Cardiac muscle cell (in vitro differentiated cells and primary cell): ENCODE data around the gene MARK2. TPM values are rescaled to one million over a fixed set of nuclear protein-coding genes. Genes with fewer than 3 reads are reported as not detected.

Experiments
- DNase-seq, 2 donors: peaks; one replicate each; pipeline versions ENCODE4 v3.0.0 to v3.0.0-alpha.2; 2010 to 2017; ENCODE audit warnings: low read depth in 1 of 2, low spot score in 1 of 2
- H3K27ac ChIP-seq: fragments of 200-600 bp; sonication (generic); 2 replicates; pipeline ENCODE4 v1.5.1; 2016
- H3K27me3 ChIP-seq: fragments of 200-600 bp; sonication (generic); 2 replicates; pipeline ENCODE4 v1.6.0; 2016; ENCODE audit warnings: control low read depth
- H3K36me3 ChIP-seq: fragments of 200-600 bp; sonication (generic); 2 replicates; pipeline ENCODE4 v1.5.1; 2016; ENCODE audit warnings: control low read depth
- H3K4me1 ChIP-seq: fragments of 200-600 bp; sonication (generic); 2 replicates; pipeline ENCODE4 v1.8.1; 2017; ENCODE audit warnings: low read depth, mild to moderate bottlenecking, mixed run types
- H3K4me3 ChIP-seq: fragments of 200-600 bp; sonication (generic); 2 replicates; pipeline ENCODE4 v1.5.1; 2016; ENCODE audit warnings: mild to moderate bottlenecking
- H3K9me3 ChIP-seq: fragments of 200-600 bp; sonication (generic); 2 replicates; pipeline ENCODE4 v1.5.1; 2017; ENCODE audit warnings: low read depth, mild to moderate bottlenecking, control low read depth
- CTCF ChIP-seq: IDR thresholded peaks from 2 replicates; pipeline ENCODE4 v1.5.1; 2012; ENCODE audit warnings: low read depth, mild to moderate bottlenecking, low read length
- polyA plus RNA-seq: library from polyadenylated mRNA; unstranded; fragments of >200 nt; fragmentation: Nextera tagmentation; extraction: Ambion mirVana; gene quantifications from 2 replicates; pipeline ENCODE4 v1.2.1, GENCODE V29; 2016
- total RNA-seq: library from RNA; depleted of rRNA; stranded (reverse); fragments of >200 nt; gene quantifications from 2 replicates; pipeline ENCODE4 v1.2.3, GENCODE V29; 2016

MARK2 gene
- total and polyA plus RNA-seq, 2 experiments from 2014 or later = 31.0 to 37.2 TPM

DNA sequence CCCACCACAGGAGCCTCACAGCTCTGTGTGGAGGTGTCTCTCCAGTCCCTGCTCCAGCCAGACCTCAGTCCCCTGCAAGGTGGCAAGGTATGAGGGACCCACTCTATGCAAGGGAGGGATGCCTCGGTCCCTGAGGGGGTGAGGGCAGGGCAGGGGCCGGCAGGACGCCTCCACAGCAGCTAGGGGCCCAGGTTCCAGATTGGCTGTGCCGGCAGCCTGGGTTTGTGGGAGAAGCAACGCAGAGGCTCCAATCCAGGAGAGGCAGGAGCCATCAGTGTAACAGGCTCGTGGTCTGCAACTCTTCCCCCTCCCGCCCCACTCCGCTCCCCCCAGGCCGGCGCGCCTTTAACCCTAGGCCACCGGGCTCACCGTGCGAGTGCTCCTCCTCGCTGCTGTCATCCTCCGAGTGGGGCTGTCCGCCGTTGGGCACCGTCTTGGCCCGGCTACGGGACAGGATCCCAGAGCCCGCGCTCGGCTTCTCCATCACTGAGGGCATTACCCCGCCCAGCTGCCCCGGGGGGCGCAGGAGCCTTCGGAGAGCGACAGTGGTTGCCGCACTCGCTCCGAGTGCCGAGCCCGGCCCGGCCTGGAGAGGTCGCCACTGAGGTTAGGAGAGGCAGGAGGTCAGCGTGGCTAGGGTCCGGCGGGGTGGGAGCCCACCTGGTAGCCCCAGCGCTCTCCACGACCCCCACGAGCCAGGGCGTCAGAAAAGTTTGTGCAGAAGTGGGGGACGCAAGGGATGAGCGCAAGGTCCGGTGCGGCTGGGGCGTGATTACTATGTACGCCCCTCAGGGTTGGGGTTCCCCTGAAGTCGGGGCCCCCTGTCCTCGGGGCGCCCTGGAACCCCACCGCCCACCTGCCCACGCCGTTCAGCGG, 77.3 kb downstream of the MARK2 start:
- peak; percentile 59 for TF ChIP-seq CTCF
- Histone ChIP-seq H3K27me3 (no peaks in the 10 kb centered on the region), H3K4me3 (peak overlapping the region; percentile 97), H3K9me3 (no peaks in the 10 kb centered on the region), H3K36me3 (peaks cover 5% of the 10 kb centered on the region), H3K27ac (peak overlapping the region; percentile 40), H3K4me1 (peaks cover 40% of the 10 kb centered on the region)
- peak; percentile 47 to 78 for DNase-seq

DNA sequence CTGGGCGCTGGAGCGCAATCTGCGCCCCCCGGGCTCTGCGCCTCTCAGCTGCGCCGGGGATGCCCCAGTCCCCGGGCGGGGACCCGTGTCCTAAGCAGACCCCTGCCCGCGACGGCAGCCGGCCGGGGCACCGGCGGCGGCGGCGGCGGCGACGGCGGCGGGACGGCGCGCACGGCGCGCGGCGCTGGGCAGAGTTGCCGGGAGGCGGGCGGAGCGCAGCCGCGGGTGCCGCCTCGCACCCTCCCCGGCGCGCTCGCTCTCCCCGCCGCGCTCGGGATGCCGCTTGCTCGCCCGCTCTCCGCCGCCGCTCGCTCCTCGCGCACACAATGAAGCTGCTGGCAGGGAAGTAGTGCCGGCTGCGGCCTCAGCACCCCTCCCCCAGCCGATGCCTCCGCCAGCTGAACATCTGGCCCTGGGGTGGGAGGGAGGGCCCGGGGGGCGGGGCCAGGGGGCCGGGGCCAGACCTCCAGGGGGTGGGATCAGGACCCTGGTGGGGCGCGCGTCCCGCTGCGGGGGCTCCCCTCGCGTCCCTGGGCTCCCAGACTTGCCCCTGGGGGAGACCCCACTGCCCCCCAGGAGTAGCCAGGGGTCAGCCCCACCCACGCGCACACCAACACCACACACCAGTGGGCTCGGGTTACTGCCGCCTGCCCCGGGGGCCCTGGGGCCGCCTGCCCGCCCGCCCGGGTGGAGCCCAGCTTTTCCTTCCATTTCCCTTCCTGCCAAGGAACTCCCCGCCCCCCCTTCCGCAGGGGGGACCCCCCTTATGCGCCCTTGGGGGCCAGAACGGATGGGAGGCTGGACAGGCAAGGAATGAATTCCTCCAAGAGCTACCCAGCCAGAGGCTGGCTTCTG, 78.2 kb downstream of the MARK2 start, which contains the start of gene RCOR2:
RCOR2 (minus strand) TSS at position 328 of the 855 bp plus-strand sequence. CDS start 708 bp downstream, outside the sequence.
- Histone ChIP-seq H3K9me3 (no peaks in the 10 kb centered on the region), H3K36me3 (peaks cover 5% of the 10 kb centered on the region), H3K4me1 (peaks cover 40% of the 10 kb centered on the region), H3K27ac (peak within 1 kb of the TSS; percentile 93), H3K27me3 (no peaks in the 10 kb centered on the region), H3K4me3 (peak within 1 kb of the TSS; percentile 97)
- no peak for TF ChIP-seq CTCF
- peak; percentile 94 to 95 for DNase-seq

GRCh38 chr11:63917692-63918506, 79.0 kb downstream of the MARK2 start:
- peak overlapping the region; percentile 93 for H3K27ac ChIP-seq
- TF ChIP-seq CTCF = no peak
- no peaks in the 10 kb centered on the region for H3K27me3 ChIP-seq
- no peaks in the 10 kb centered on the region for H3K9me3 ChIP-seq
- DNase-seq = peak; percentile 63 to 89
- peaks cover 40% of the 10 kb centered on the region for H3K4me1 ChIP-seq
- H3K4me3 ChIP-seq = peak overlapping the region; percentile 97
- H3K36me3 ChIP-seq = peaks cover 5% of the 10 kb centered on the region

DNA sequence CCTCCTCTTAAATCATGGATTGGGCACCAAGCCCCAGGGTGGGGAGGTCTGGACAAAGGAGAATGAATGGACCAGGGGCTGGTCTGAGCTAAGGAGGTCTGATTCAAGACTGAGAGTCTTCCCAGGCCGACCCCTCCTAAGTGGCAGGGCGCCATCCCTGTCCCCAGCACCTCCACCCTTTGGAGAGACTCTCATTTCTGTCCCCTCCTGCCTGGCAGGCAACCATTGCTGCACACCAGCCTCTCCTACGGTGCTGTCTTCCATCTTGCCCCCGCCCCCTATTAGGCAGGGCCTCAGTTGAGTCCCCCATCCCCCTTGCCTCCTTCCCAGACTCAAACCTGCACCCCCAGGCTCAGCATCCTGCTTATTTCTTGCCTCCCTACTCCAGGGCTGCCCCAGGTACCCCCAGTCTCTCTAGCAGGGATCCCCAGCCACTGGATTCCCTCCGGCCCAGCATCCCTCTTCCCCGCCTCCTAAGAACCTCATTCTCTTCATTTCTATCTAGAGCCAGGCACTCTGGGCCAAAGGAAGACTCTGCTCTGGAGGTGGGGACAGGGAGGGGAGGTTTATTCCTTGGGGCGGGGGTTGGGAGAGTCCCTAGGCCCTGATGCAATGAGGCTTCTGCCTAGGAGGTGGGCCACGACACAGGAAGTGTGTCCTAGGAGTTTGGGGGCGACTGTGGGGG, 79.7 kb downstream of the MARK2 start:
- H3K27ac ChIP-seq = peak overlapping the region; percentile 93
- H3K27me3 ChIP-seq = no peaks in the 10 kb centered on the region
- H3K4me1 ChIP-seq = peaks cover 40% of the 10 kb centered on the region
- peak overlapping the region; percentile 97 for H3K4me3 ChIP-seq
- TF ChIP-seq CTCF = no peak
- DNase-seq = peak in 1 of 2 donors; percentile 43
- H3K9me3 ChIP-seq = no peaks in the 10 kb centered on the region
- H3K36me3 ChIP-seq = peaks cover 4% of the 10 kb centered on the region
